ENCODE measurements around the gene TTC31.
A peak's percentile ranks its signal among the peaks of the same experiment; 100 is the strongest.

TTC31 gene

DNA sequence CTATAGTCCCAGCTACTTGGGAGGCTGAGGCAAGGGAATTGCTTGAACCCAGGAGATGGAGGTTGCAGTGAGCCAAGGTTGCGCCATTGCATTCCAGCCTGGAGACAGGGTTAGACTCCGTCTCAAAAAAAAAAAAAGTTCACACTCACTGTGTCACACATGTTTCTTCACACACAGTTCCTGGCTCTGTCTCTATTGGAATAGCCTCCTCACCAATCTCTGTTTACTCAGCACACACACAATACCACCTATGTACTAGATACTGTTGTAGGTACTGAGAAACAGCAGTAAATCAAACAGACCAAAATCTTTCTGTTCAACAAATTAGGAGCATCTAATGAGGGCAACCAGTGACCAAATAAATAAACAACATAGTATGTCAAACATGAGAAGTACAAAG, 3.3 kb downstream of the TTC31 start:
- H3K4me3 ChIP-seq (ENCODE audit: low read length) = no peak overlapping the region
- TF ChIP-seq ZNF274 (IDR thresholded peaks at IDR 0.05; ENCODE audit: low read depth, low read length) = no peak

DNA sequence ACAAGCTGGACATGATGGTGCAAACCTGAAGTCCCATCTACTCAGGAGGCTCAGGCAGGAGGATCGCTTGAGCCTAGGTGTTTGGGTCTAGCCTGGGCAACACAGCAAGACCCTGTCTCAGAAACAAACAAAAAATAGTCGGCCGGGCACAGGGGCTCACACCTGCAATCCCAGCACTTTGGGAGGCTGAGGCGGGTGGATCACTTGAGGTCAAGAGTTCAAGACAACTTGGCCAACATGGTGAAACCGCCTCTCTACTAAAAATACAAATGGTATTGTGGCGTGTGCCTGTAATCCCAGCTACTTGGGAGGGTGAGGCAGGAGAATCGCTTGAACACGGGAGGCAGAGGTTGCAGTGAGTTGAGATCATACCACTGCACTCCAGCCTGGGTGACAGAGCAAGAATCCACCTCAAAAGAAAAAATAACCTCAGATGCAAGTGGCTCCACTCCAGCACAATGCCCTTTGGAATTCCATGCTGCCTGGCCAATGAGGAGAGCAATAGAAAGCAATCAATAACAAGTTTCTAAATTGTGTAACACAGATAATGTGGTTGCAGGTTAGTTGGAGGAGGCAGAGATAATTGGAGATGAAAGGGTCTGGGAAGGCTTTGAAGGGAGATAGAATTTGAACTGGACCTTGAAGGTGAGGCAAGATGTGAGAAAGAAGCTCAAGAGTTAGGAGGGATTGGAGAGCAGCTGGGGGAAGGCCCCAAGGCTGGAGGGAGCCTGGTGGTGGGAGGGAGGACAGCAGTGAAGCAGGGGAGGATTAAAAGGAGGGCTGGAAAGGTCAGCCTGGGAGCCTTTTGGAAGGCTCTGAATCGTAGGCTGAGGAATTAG, 6.0 kb downstream of the TTC31 start:
- H3K4me3 ChIP-seq (ENCODE audit: low read length) = no peak overlapping the region
- TF ChIP-seq ZNF274 (IDR thresholded peaks at IDR 0.05; ENCODE audit: low read depth, low read length) = no peak

- TF ChIP-seq ZNF274 (IDR thresholded peaks at IDR 0.05; ENCODE audit: low read depth, low read length) = no peak
- no peak overlapping the region for H3K4me3 ChIP-seq (ENCODE audit: low read length)
Observed at GRCh38 chr2:74489906-74490305, 7.0 kb downstream of the TTC31 start.

GRCh38 chr2:74491648-74492544, 9.0 kb downstream of the TTC31 start:
- no peak overlapping the region for H3K4me3 ChIP-seq (ENCODE audit: low read length)
- TF ChIP-seq ZNF274 (IDR thresholded peaks at IDR 0.05; ENCODE audit: low read depth, low read length) = no peak

DNA sequence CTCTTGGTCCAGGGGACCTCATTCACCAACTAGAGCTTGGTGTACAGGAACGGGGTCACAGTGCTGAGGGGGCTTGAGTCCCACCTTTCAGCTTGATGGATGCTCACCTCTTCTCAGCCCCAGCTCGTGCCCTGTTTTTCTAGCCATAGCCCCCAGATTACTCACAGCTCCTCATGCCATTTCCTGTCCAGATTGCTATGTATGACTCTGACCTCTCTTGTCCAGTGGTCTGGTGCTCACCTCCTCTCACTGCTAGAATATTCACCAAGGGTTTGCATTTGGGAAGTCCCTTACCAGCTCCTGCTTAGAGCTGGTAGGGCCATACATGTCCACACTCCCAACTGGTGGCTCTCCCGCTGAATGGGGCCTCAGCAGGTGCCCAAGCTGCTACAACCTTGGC, 10.7 kb downstream of the TTC31 start:
- TF ChIP-seq ZNF274 (IDR thresholded peaks at IDR 0.05; ENCODE audit: low read depth, low read length) = no peak
- no peak overlapping the region for H3K4me3 ChIP-seq (ENCODE audit: low read length)

GRCh38 chr2:74495440-74495839, 12.6 kb downstream of the TTC31 start:
- TF ChIP-seq ZNF274 (IDR thresholded peaks at IDR 0.05; ENCODE audit: low read depth, low read length) = no peak
- no peak overlapping the region for H3K4me3 ChIP-seq (ENCODE audit: low read length)

GRCh38 chr2:74496997-74497776, 14.3 kb downstream of the TTC31 start:
- no peak for TF ChIP-seq ZNF274 (IDR thresholded peaks at IDR 0.05; ENCODE audit: low read depth, low read length)
- no peak overlapping the region; the same call in 1 of the 2 replicates for H3K4me3 ChIP-seq (ENCODE audit: low read length)

DNA sequence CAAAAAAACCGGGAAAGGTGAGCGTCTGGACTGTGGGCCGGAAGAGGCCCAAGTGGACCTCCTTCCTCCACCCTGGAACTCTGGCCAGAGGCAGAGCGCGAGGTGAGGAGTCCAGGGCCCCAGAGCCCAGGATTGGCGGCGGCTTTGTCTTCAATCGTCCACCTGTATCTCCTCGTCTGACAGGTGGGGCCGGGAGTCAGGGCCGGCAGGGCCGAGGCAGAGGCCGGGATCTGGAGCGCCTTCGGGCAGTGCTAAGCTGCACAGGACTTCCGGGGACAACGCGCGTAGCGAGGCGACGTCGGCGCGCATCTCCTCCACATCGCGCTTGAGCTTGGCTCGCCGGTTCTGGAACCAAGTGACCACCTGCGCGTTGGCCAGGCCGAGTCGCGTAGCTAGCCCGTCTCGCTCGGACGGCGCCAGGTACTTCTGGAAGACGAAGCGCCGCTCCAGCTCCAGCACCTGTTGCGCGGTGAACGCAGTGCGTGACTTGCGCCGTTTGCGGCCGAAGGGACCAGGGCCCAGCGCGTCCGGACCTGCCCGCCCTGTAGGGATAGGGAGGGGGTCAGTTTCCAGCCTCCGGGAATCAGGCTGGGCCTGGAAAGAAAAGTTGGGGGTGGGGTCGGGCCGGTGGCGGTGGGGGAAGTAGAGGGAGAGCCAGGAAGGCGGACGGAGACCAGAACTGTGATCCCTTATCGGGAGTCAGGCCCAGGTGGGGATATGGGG, 15.1 kb downstream of the TTC31 start:
- peak overlapping the region; percentile 28; the same call in 1 of the 2 replicates for H3K4me3 ChIP-seq (ENCODE audit: low read length)
- TF ChIP-seq ZNF274 (IDR thresholded peaks at IDR 0.05; ENCODE audit: low read depth, low read length) = no peak

DNA sequence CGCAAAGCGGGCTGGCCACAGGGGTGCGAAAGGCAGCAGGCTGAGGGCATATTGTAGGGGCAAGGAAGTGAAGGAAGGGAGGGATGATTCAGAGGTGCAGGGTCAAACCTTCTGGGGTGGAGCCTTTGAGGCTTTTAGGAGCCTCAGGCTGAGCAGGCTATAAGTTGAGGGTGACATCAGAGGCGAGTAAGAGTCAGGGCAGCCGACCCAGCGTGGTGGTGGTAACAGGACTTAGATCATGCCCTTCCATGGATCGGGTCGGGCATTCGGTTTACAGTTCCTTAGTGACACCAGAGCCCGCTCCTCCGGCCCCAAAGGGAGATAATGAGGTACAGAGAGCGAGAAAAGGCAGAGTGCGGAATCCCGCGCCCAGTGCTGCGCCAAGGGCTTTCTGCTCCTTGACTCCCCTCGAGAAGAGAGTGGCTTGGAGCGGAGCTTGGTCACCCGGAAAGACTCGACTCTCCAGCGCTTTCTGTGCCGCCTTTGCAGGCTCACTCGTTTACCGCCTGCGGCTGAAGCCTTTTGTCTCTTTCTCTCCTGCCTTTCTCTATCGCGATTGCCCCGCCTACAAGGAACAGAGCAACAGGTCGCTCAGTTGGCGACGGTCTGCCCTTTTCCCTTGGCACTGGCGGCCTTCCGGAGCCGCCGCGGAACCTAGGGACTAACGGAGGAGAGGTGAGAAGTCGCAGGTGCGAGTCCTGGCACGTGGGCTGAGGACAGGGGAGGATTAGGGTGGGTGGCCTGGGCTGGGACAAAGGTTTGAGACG, 15.8 kb downstream of the TTC31 start:
- no peak for TF ChIP-seq ZNF274 (IDR thresholded peaks at IDR 0.05; ENCODE audit: low read depth, low read length)
- H3K4me3 ChIP-seq (ENCODE audit: low read length) = peak overlapping the region; percentile 28; the same call in 1 of the 2 replicates

DNA sequence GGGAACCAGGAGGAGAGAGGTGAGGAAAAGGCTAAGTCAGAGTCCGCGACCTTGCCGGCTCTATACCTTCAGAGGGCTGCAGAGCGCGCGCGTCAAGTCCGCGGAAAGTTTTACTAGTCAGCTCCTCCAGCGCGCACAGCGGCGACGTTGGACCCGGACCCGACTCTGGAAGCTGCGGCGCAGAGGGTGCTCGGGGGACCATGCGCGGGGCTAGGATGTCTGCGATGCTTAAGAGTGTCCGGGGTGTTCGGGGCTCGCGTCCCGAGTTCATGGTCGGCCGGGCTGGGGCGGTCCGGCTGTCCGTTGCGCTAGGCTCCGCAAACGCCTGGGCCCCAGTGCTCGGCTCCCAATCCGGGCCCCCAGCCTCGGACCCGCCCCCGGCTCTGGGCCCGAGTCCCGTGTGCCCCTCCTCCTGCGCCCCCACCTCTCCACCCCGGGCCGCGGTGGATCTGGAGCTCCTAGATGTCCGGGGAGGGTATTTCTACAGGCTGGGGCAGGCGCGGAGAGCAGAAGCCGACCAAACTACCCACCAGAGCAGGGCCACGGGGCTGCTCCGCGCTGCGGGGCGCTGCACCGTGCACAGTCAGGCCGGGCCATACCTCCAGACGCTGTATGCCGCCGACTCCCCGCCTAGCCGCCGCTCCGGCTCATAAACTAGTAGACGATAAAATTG, 16.5 kb downstream of the TTC31 start, which contains the start of gene LBX2:
Gene LBX2, minus strand, starts transcription at position 337 of the 673 bp plus-strand sequence. Its CDS starts 66 bp downstream, at position 271.
- TF ChIP-seq ZNF274 (IDR thresholded peaks at IDR 0.05; ENCODE audit: low read depth, low read length) = no peak
- H3K4me3 ChIP-seq (ENCODE audit: low read length) = peak within 1 kb of the TSS; percentile 28; the same call in 1 of the 2 replicates

DNA sequence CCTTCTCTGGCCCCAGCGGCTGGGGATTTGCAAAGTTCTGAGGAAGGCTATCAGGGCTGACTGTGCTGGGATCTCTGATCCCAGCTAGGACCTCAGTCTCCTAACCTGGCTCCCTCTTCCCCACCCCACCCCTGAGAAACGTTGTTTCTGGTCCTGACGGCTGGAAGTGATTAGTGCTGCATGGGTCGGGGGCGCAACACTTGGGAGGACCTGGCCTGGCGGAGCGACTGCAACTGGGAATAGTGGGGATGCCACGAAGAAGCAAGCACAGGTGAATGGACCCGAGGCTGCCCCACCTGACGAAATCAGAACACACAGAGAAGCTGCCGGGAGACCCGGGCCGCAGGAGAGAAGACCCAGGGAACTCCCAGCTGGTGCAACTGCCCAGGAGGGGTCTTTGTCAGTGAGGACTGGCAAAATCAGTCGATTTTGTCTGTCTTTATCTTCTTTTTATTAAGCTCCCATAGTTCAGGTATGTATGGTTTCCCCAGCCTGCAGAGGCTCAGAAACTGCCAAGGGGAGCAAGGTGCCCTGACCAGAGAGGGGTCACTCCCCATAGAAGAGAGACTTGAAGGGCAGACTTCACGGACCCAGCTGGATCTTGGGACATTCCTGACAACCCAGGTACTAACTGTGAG, 17.2 kb downstream of the TTC31 start:
- no peak for TF ChIP-seq ZNF274 (IDR thresholded peaks at IDR 0.05; ENCODE audit: low read depth, low read length)
- H3K4me3 ChIP-seq (ENCODE audit: low read length) = no peak overlapping the region

DNA sequence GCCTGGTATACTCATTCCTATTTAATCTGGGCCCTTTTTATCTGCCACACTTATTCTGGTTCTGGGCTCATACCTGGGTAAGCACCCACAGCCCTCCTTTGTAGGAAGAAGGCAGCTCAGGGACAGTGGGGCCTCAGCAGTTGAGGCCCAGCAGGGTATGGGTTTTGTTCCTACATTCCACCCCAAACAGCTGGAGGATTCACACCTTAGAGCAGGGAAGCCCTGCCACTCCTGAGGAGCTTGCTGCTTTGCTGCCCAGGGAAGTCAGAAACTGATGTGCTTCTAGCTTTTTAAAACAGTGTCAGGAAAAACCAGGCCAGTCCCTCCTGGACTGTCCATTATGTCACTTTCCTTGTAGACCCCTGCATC, 17.7 kb downstream of the TTC31 start:
- no peak for TF ChIP-seq ZNF274 (IDR thresholded peaks at IDR 0.05; ENCODE audit: low read depth, low read length)
- no peak overlapping the region for H3K4me3 ChIP-seq (ENCODE audit: low read length)

All from GM08714 (cell line).